Thymus (tissue), 11 donors: ENCODE results near the gene FYCO1. TPM values are rescaled to one million over a fixed set of nuclear protein-coding genes. Genes with fewer than 3 reads are reported as not detected.
A peak's percentile ranks its signal among the peaks of the same experiment; 100 is the strongest.
"Not testable (repeated sequence)": the region's sequence is repeated elsewhere in the genome, so short reads cannot be mapped to it uniquely, and the experiment has no call there.

Source experiments
- DNase-seq, 9 donors: peaks; one replicate each; pipeline ENCODE4 v3.0.0-alpha.2; 2013; ENCODE audit warnings: low spot score in 9 of 9, low read depth in 6 of 9, missing footprints in 1 of 9
- H3K27ac ChIP-seq, 2 donors: one replicate each; pipeline ENCODE4 v1.5.1; 2013; ENCODE audit warnings: control low read depth in 1 of 2, low read depth in 1 of 2, low read length in 1 of 2, mild to moderate bottlenecking in 1 of 2, moderate library complexity in 1 of 2
- H3K27me3 ChIP-seq, 2 donors: one replicate each; pipeline ENCODE4 v1.5.1; 2013; ENCODE audit warnings: low read length in 1 of 2; ENCODE audit not compliant: control insufficient read depth in 2 of 2, insufficient read depth in 1 of 2
- H3K36me3 ChIP-seq, 2 donors: one replicate each; pipeline ENCODE4 v1.5.1; 2013; ENCODE audit warnings: low read length in 1 of 2, mild to moderate bottlenecking in 1 of 2, moderate library complexity in 1 of 2; ENCODE audit not compliant: control insufficient read depth in 2 of 2, insufficient read depth in 2 of 2
- H3K4me1 ChIP-seq, 2 donors: one replicate each; pipeline ENCODE4 v1.5.1; 2013; ENCODE audit warnings: low read length in 2 of 2; ENCODE audit not compliant: control insufficient read depth in 2 of 2, insufficient read depth in 2 of 2
- H3K4me3 ChIP-seq, 2 donors: one replicate each; pipeline ENCODE4 v1.5.1; 2013; ENCODE audit warnings: low read length in 2 of 2, control low read depth in 1 of 2, mild to moderate bottlenecking in 1 of 2
- H3K9me3 ChIP-seq, 2 donors: one replicate each; pipeline ENCODE4 v1.5.1; 2013; ENCODE audit warnings: low read length in 1 of 2, mild to moderate bottlenecking in 1 of 2; ENCODE audit not compliant: control insufficient read depth in 2 of 2, insufficient read depth in 1 of 2
- WGBS: extraction: QIAGEN DNeasy Blood & Tissue Kit; methylation state at CpG from one replicate; pipeline ENCODE4 v1.1.7; 2013; 5-methylcytosine and 5-hydroxymethylcytosine counted together
- polyA plus RNA-seq: library from polyadenylated mRNA; stranded (reverse); fragments of 200-250 nt; gene quantifications from one replicate; pipeline ENCODE4 v1.2.3, GENCODE V29; 2013
- total RNA-seq: library from RNA; stranded (reverse); fragments of 120-200 nt; gene quantifications from one replicate; pipeline ENCODE4 v1.2.4, GENCODE V29; 2013
- donor health status: healthy.

FYCO1 gene
- total and polyA plus RNA-seq, 2 donors = 7.8 to 8.1 TPM

DNA sequence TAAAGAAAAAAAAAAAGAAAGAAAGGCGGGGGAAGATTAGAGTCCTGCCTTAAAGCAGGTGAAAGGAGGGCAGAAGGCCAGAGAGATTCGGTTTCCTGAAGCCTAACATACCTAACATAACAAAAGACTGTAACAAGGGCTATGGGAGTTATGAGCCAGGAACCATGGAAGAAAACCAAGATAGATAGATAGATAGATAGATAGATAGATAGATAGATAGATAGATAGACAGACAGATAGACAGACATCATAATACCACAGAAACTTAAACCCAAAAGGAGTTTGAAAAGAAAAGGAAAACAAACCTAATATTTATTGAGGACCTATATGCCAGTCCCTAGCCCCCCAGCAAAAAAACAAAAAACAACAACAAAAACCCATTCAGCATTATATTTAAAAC is 2.3 kb upstream of the FYCO1 start:
- peaks cover 16 to 29% of the 10 kb centered on the region in 2 donors for H3K4me1 ChIP-seq
- 98% methylated on average over 2 of the region's 2 CpGs for WGBS
- no peaks in the 10 kb centered on the region for H3K9me3 ChIP-seq
- H3K4me3 ChIP-seq = no peak overlapping the region
- peaks cover 0 to 3% of the 10 kb centered on the region in 2 donors for H3K36me3 ChIP-seq
- DNase-seq = no peak
- H3K27ac ChIP-seq = no peak overlapping the region
- H3K27me3 ChIP-seq = peaks cover 0 to 5% of the 10 kb centered on the region in 2 donors

DNA sequence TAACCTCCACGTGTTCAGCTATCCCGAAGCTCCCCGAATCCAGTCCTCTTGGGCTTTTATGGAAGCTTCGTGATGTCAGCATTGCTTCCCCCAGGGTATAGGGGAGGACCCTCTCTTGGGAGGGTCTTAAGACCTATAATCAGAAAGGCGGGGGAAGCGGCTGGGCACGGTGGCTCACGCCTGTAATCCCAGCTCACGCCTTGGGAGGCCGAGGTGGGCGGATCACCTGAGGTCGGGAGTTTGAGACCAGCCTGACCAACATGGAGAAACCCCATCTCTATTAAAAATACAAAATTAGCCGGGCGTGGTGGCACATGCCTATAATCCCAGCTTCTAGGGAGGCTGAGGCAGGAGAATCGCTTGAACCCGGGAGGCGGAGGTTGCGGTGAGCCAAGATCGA is 1.9 kb upstream of the FYCO1 start:
- not testable (repeated sequence) for DNase-seq, H3K27me3 ChIP-seq, H3K4me3 ChIP-seq, H3K36me3 ChIP-seq, H3K27ac ChIP-seq, H3K9me3 ChIP-seq
- 97% methylated on average over 19 of the region's 19 CpGs for WGBS
- H3K4me1 ChIP-seq = peaks cover 21 to 34% of the 10 kb centered on the region in 2 donors

DNA sequence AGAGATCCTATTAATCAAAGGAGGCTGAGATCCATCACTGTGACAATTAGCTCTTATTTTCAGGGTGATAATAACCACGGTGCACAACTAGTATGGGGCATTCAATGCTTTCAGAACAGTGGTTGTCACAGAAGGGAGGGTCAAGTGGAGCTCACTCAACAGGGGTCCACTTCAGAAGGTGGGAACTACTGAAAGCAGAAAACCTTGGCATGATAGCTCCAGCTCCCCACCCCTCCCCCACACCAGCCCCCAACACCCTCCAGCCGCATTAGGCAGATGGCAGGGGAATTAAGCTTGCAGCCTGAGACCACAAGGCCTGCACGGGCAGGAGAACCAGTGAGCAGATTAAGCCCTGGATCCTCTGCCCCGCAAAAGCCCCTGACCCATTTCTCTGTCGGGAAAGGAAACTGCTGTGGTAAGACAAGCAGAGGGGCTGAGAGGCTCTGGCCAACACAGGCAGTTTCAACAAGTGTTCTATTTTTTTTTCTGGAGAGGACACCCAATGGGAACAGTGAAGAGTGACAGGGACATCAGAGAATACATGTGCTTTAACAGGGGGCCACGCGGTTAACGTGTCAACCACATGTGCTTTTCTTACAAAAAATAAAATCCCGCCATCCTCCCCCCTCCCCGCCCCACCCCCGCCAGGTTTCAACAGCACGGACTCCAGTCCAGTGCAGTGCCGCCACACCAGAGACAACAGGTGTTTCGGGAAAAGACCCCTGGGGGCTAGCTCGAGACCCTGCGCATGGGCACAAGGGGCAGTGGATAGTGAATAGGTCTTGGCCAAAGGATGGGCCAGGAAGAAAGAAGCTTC is 997 bp downstream of the FYCO1 start:
- H3K4me1 ChIP-seq = peaks cover 37 to 54% of the 10 kb centered on the region in 2 donors
- 10% methylated on average over 16 of the region's 16 CpGs for WGBS
- H3K9me3 ChIP-seq = no peaks in the 10 kb centered on the region
- peaks cover 0 to 5% of the 10 kb centered on the region in 2 donors for H3K27me3 ChIP-seq
- peak overlapping the region; percentile 97 to 98 for H3K4me3 ChIP-seq
- peaks cover 6 to 9% of the 10 kb centered on the region in 2 donors for H3K36me3 ChIP-seq
- H3K27ac ChIP-seq = peak overlapping the region; percentile 91 to 92
- peak in 1 of 9 donors; percentile 66 for DNase-seq

DNA sequence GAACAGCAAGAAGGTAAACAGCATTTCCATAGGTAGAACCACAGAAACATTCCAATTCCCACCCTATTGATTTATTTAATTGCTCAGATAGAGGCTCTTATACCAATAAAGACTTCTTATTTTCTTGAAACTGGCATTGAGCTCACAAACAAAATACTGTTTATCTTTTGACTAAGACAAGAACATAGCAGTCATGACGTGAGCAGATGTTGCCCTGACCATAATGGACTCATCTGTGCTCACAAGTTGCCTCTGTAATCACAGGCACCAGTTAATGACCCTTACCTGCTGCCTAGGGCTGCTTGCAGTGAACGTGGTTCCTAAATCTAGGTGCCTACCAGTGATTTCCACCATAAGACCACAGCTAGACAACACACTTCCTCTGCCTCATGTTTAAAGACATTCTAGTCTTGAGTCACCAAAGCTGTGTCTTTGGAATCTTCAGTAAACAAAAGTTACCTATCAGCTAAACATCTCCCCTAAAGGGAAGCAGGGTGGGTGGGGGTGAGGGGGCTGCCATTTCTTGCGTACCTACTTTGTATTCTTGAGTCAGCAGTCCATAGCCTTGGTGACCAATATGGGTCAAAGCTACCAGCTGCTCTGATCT is 2.1 kb downstream of the FYCO1 start:
- Histone ChIP-seq H3K36me3 (peaks cover 13 to 15% of the 10 kb centered on the region in 2 donors), H3K27me3 (peaks cover 0 to 5% of the 10 kb centered on the region in 2 donors), H3K27ac (peak overlapping the region in 1 of 2 donors; percentile 81), H3K4me3 (peak overlapping the region; percentile 6 to 8), H3K4me1 (peaks cover 35 to 60% of the 10 kb centered on the region in 2 donors), H3K9me3 (no peaks in the 10 kb centered on the region)
- WGBS = 50% methylated on average over 3 of the region's 3 CpGs
- peak in 1 of 9 donors; percentile 73 for DNase-seq

DNA sequence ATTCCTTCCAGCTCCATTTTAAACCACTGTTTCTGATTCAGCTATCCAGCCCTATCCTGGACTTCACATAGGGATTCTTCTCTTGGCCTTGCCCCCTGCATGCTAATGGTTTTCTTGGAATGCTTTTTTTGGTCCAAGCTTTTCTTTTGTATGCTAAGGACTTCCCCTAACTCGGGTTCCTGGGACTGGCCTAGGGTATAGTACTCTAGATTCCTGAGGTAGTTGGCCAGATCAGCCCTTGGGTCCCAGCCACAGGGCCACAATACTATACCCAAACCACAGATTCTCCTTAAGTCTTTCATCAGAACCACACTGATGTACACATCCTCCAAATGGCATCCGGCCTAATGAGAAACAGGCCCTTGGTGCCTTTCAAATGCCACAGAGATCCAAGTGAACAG is 2.8 kb downstream of the FYCO1 start:
- Histone ChIP-seq H3K36me3 (peaks cover 17 to 19% of the 10 kb centered on the region in 2 donors), H3K4me1 (peaks cover 35 to 67% of the 10 kb centered on the region in 2 donors), H3K9me3 (no peaks in the 10 kb centered on the region), H3K27ac (peak overlapping the region in 1 of 2 donors; percentile 81), H3K4me3 (no peak overlapping the region), H3K27me3 (peaks cover 0 to 5% of the 10 kb centered on the region in 2 donors)
- no peak for DNase-seq
- WGBS = 92% methylated on average over 2 of the region's 2 CpGs

DNA sequence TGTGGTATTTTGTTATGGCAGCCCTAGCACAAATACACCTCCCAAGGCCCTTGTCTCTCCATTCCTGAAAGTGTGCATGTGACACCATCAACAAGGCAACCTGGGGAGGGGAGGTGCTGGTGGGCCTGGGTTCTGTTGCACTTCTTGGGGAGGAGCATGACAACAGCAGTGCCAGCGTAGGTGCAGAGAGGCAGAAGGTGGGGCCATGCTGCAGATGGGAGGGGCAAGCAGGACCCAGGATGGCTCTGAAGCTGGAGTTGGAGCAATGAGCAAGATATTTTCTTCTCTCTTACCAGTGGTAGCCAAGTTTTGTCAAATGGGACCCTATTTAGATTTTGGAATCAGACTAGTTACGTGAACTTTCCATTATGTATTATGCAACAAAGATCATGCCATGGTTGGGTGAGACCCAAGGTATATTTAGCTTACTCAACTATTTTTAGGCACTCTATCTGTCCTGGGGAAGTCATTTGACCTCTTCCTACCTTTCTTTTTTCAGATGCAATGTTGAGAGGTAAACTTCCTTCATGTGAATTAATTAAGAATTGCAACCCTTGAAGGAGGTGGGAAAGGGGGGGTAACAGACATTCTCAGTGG is 3.4 kb downstream of the FYCO1 start:
- H3K27me3 ChIP-seq = peaks cover 0 to 5% of the 10 kb centered on the region in 2 donors
- peaks cover 19 to 23% of the 10 kb centered on the region in 2 donors for H3K36me3 ChIP-seq
- 79% methylated on average over 2 of the region's 2 CpGs for WGBS
- no peaks in the 10 kb centered on the region for H3K9me3 ChIP-seq
- DNase-seq = peak in 1 of 9 donors; percentile 79
- peak overlapping the region in 1 of 2 donors; percentile 22 for H3K27ac ChIP-seq
- H3K4me3 ChIP-seq = no peak overlapping the region
- peaks cover 35 to 73% of the 10 kb centered on the region in 2 donors for H3K4me1 ChIP-seq

DNA sequence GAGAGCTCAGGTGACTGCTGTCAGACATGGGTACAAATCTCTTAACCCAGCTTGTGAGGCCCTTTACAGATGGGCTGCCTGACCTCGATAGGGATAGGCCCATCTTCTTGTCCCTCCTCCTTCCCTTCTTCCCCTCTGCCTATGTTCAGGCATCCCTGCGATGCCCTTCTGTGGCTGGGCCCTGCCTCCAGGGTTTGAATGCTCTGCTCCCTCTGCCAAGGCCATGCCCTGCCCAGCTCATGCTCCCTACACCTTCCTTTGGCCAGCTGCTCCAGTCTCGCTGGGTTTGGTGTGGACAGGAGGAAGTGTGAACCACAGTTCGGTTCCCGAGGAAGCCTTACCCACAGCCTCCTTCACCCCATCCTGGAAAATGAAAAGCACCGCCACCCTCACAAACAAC is 4.3 kb downstream of the FYCO1 start:
- H3K36me3 ChIP-seq = peaks cover 19 to 23% of the 10 kb centered on the region in 2 donors
- DNase-seq = no peak
- peak overlapping the region; percentile 7 to 42 for H3K27ac ChIP-seq
- no peak overlapping the region for H3K4me3 ChIP-seq
- peaks cover 0 to 5% of the 10 kb centered on the region in 2 donors for H3K27me3 ChIP-seq
- peaks cover 34 to 78% of the 10 kb centered on the region in 2 donors for H3K4me1 ChIP-seq
- 56% methylated on average over 6 of the region's 6 CpGs for WGBS
- H3K9me3 ChIP-seq = no peaks in the 10 kb centered on the region

DNA sequence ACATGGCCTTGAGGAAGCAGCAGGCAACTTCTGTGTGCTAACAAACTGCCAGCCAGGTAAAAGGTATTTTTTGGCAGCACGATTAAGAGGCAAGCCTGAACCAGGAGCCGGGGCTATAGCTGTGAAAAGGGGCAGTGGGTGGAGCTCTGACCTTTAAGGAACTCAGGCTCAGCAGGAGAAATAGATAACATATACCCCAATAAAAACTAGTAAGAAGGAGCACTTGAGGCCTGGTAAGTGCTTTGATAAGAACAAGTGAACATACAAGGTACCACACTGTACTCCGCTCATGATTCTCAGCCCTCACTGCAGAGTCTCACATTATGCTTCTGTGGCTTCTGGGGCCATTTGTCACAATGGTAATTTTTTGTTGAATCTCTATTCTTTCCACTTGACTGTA is 5.4 kb downstream of the FYCO1 start:
- peaks cover 21 to 31% of the 10 kb centered on the region in 2 donors for H3K36me3 ChIP-seq
- peaks cover 0 to 2% of the 10 kb centered on the region in 2 donors for H3K27me3 ChIP-seq
- no peak for DNase-seq
- peaks cover 28 to 85% of the 10 kb centered on the region in 2 donors for H3K4me1 ChIP-seq
- no peak overlapping the region for H3K4me3 ChIP-seq
- no peaks in the 10 kb centered on the region for H3K9me3 ChIP-seq
- 94% methylated on average over 3 of the region's 3 CpGs for WGBS
- no peak overlapping the region for H3K27ac ChIP-seq

DNA sequence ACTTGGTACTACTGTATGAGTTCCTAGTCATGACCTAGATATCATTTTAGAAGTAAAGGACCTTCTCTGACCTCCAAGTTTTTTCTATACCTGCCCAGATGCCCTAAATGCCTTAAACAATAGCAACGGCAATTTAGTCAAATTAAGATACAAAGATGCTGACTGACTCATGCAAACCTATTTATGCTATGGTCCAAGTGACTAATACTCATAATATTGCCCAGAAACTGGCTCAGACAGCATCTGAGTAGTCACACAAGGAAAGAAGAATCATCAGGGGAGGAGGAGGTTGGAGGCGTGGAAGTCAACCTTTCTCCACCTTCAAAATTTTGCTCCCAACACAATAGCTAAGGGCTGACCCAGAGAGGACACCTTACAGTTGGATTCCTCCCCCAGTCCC is 6.8 kb downstream of the FYCO1 start:
- H3K27ac ChIP-seq = no peak overlapping the region
- H3K27me3 ChIP-seq = no peaks in the 10 kb centered on the region
- peaks cover 33 to 42% of the 10 kb centered on the region in 2 donors for H3K36me3 ChIP-seq
- H3K9me3 ChIP-seq = no peaks in the 10 kb centered on the region
- H3K4me1 ChIP-seq = peaks cover 25 to 83% of the 10 kb centered on the region in 2 donors
- no peak for DNase-seq
- no peak overlapping the region for H3K4me3 ChIP-seq
- 95% methylated on average over 2 of the region's 2 CpGs for WGBS
